Measurements from ENCODE around the gene ZBTB20. TPM values are rescaled to one million over a fixed set of nuclear protein-coding genes. Genes with fewer than 3 reads are reported as not detected.

Gene ZBTB20
- total RNA-seq, 2 experiments from 2014 or later, result 5.1 to 5.3 TPM

GRCh38 chr3:115100806-115101205 lies 46.3 kb downstream of the ZBTB20 start:
- no peaks in the 10 kb centered on the region for H3K27me3 Mint-ChIP-seq
- CTCF ChIA-PET, result interaction anchor here (0.7 to 3.3 kb wide), 6 partner anchors 9 to 68 kb away, joined by 3 to 29 read pairs (median 3); no protein-coding TSS in a partner anchor
- H3K36me3 Mint-ChIP-seq (ENCODE audit: low read depth), result peaks cover 10% of the 10 kb centered on the region
- TF ChIP-seq CTCF (IDR thresholded peaks at IDR 0.05), result no peak
- peaks cover 40% of the 10 kb centered on the region for H3K4me1 Mint-ChIP-seq (ENCODE audit: low read depth)
- H3K9me3 Mint-ChIP-seq, result peaks cover 7% of the 10 kb centered on the region
- peak overlapping the region; percentile 79 for H3K27ac Mint-ChIP-seq
- intact Hi-C loops (cut with micrococcal nuclease), result no loop called here
- DNase-seq (no peak), ATAC-seq (no peak)
- peak overlapping the region; percentile 72 for H3K4me3 Mint-ChIP-seq
- POLR2A ChIA-PET, result no interaction called here

GRCh38 chr3:115099986-115100571 lies 47.0 kb downstream of the ZBTB20 start:
- DNase-seq, result peak; percentile 8
- Mint-ChIP-seq H3K4me1 (ENCODE audit: low read depth) (peaks cover 44% of the 10 kb centered on the region), H3K9me3 (peaks cover 7% of the 10 kb centered on the region), H3K36me3 (ENCODE audit: low read depth) (peaks cover 10% of the 10 kb centered on the region), H3K27ac (peak overlapping the region; percentile 79), H3K27me3 (no peaks in the 10 kb centered on the region), H3K4me3 (peak overlapping the region; percentile 72)
- TF ChIP-seq CTCF (IDR thresholded peaks at IDR 0.05), result no peak
- ChIA-PET POLR2A (no interaction called here), CTCF (interaction anchor here (0.7 to 3.3 kb wide), 4 partner anchors 8 to 46 kb away, joined by 3 to 29 read pairs (median 4); no protein-coding TSS in a partner anchor)
- peak; percentile 89 for ATAC-seq
- intact Hi-C loops (cut with micrococcal nuclease), result loop anchor here (5.0 kb wide), 1 partner anchor 47 kb away; the partner anchor contains the start of gene ZBTB20

DNA sequence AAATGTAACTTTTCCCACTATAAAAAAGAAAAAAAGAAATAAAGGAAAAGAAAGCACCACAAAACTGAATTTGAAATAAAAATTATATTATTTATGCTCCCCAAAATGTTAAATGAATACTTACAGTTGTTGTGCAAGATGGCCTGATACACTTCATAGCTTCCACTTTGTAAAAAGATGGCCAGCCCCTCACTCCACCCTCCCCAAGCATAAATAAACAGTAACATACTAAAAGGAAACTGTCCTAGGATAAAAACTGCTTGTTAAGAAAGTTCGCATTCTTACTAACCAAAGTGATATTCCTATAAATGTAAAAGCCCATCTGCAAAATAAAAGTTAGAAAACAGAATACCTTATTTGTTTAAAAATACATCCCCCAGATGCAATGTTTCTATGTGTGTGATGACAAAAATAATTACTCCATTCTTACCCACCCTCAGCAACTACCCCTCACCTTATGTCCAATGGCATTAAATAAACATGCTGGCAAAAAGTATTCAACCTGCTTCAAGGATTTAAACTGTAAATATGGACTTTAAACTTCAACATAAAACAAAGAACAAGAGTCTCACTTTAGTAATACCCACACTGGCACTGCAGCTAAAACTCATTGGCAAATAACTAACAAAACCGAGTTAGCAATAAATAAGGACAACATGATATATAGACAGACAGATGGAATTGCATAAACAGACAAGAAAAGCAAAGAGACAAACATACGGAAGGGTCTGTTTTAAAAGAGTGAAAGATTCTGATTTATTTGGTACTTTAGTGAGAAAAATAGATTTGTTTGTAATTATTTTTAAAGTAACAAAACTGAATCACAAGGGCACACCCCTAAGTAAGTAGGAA lies 47.7 kb downstream of the ZBTB20 start:
- no peak for ATAC-seq
- Mint-ChIP-seq H3K4me3 (peak overlapping the region; percentile 72), H3K36me3 (ENCODE audit: low read depth) (peaks cover 7% of the 10 kb centered on the region), H3K27me3 (no peaks in the 10 kb centered on the region), H3K4me1 (ENCODE audit: low read depth) (peaks cover 45% of the 10 kb centered on the region), H3K9me3 (peaks cover 7% of the 10 kb centered on the region), H3K27ac (peak overlapping the region; percentile 79)
- intact Hi-C loops (cut with micrococcal nuclease), result loop anchor here (5.0 kb wide), 1 partner anchor 48 kb away; the partner anchor contains the start of gene ZBTB20
- no peak for TF ChIP-seq CTCF (IDR thresholded peaks at IDR 0.05)
- no peak for DNase-seq
- ChIA-PET POLR2A (no interaction called here), CTCF (interaction anchor here (3.3 kb wide), 1 partner anchor 7 kb away, joined by 29 read pairs; no protein-coding TSS in a partner anchor)

GRCh38 chr3:115098354-115099073 lies 48.6 kb downstream of the ZBTB20 start:
- Mint-ChIP-seq H3K27ac (no peak overlapping the region), H3K4me1 (ENCODE audit: low read depth) (peaks cover 50% of the 10 kb centered on the region), H3K36me3 (ENCODE audit: low read depth) (no peaks in the 10 kb centered on the region), H3K4me3 (no peak overlapping the region), H3K27me3 (no peaks in the 10 kb centered on the region), H3K9me3 (no peaks in the 10 kb centered on the region)
- ATAC-seq (no peak), DNase-seq (no peak)
- TF ChIP-seq CTCF (IDR thresholded peaks at IDR 0.05), result no peak
- ChIA-PET POLR2A (no interaction called here), CTCF (no interaction called here)
- intact Hi-C loops (cut with micrococcal nuclease), result loop anchor here (5.0 kb wide), 1 partner anchor 49 kb away; the partner anchor contains the start of gene ZBTB20

All from activated CD8-positive, alpha-beta T cell treated with anti-CD3 and anti-CD28 coated beads for 36 hours (primary cell).